HG03159 (cell line): ENCODE results near the gene ASB6.

ENCODE experiments used
- ATAC-seq: cut with Tn5 transposase; IDR thresholded peaks from one replicate; pipeline ENCODE4 v1.9.1; 2021; ENCODE audit warnings: mild to moderate bottlenecking, moderate library complexity; ENCODE audit not compliant: unreplicated experiment

ASB6 gene

GRCh38 chr9:129641750-129642585 is at the start of gene ASB6:
Gene ASB6 (minus strand): TSS chr9:129642151. CDS start chr9:129641999, 152 bp downstream.
- ATAC-seq = peak; percentile 86

GRCh38 chr9:129688285-129689043 is 46.5 kb upstream of the ASB6 start:
- ATAC-seq = no peak

- no peak for ATAC-seq
These were observed 45.4 kb upstream of the ASB6 start for GRCh38 chr9:129687391-129687790.

- no peak for ATAC-seq
These were observed 44.8 kb upstream of the ASB6 start for GRCh38 chr9:129686736-129687135.

DNA sequence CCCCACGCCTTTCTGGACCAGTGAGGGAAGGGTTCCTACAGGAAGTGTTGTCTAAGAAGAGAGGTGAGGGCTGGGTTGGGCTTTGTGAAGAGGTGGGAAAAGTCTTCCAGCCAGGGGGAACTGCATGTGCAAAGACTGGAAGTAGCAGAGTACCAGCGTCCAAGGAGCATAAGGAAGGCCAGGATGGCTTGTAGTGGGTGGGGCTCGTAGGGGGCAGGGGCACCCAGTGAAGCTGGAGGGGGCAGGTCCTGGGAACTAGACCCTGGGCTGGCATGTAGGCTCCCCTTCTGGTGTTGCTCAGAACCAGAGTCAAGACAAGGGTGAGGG is 43.9 kb upstream of the ASB6 start:
- no peak for ATAC-seq

DNA sequence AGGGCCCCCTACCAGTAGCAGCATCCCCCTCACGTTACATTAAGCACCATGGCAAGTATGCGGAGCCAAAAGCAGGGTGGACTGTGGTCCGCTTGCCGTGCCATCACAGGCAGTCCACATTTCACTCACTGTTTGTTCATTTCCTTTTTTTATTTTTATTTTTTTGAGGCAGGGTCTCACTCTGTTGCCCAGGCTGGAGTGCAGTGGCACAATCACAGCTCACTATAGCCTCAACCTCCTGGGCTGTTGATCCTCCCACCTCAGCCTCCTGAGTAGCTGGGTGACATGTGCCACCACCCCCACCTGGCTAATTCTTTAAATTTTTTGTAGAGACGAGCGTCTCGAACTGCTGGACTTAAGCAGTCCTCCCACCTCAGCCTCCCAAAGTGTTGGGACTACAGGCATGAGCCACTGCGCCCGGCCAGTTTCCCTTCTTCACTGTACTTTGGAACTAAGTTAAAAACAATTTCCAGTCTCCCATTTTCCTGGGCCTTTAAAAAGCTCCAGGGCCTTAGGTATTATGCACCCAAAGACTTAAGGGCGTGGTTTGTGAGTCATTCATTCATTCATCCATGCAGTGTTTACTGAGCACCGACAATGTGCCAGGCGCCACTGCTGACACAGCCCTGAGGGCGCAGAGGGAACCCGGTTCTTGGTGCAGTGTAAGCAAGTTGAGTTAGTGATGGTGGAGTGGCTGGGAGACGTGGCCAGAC is 43.4 kb upstream of the ASB6 start:
- ATAC-seq = no peak

GRCh38 chr9:129682381-129682780 is 40.4 kb upstream of the ASB6 start:
- no peak for ATAC-seq

- no peak for ATAC-seq
These were observed 40.0 kb upstream of the ASB6 start for GRCh38 chr9:129681924-129682323.

- ATAC-seq = no peak
These were observed 37.6 kb upstream of the ASB6 start for GRCh38 chr9:129679537-129679936.

DNA sequence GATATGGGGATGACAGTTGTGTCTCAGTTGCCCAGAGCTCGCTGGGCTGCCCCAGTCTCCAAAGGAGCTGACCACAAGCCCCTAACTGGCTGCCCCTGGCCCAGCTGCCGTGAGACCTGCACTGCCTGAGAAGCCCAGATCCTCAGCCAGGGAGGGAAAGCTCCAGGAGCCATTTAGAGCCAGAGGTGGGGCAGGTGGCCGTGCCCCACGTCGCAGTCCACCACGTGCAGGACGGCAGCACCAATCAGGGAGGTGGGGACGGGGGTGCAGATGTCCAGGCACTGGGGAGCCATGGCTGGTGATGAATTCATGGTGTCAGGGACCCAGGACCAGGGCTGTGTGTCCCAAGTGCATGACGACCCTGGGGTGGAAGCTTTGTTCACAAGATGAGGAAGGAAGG is 36.9 kb upstream of the ASB6 start:
- no peak for ATAC-seq

- no peak for ATAC-seq
These were observed 35.5 kb upstream of the ASB6 start for GRCh38 chr9:129677456-129677855.

DNA sequence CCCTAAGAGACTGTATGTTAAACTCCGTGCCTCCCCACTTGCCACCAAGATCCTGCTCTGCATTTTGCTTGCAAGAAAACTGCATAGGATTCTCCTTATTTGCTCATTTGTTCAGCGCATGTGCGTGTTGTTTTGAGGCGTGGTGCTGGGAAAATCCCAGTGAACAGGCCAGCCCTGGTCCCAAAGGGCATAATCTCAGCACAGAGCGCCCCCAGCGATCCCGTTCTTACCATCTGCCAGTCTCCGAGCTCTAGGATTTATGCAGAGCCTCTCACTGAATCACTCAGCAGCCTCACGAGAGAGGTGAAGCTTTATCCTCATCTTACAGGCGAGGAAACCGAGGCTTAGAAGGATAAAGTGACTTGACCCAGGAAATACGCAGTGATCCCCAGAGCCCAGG is 35.0 kb upstream of the ASB6 start:
- ATAC-seq = no peak

- ATAC-seq = no peak
These were observed 34.3 kb upstream of the ASB6 start for GRCh38 chr9:129676287-129676686.

DNA sequence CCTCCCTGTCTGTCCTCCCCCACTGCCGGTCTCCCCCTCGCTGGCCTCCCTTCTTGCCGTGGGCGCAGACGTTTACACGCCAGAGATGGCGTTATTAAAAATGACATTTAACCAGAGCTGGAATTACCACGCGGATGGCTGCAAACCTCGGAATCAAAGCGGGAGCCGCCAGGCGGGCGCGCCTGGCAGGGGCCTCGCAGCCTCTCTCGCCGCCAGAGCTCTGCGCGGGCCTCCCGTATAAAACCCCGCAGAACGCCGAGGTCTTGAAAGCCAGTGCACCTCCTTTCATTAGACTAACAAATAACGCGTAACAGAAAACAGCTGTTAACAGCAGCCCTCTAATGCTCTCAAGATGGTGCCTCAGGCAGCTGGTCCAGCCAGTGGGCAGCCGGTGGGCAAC is 33.7 kb upstream of the ASB6 start:
- ATAC-seq = no peak

GRCh38 chr9:129674229-129674628 is 32.3 kb upstream of the ASB6 start:
- no peak for ATAC-seq

DNA sequence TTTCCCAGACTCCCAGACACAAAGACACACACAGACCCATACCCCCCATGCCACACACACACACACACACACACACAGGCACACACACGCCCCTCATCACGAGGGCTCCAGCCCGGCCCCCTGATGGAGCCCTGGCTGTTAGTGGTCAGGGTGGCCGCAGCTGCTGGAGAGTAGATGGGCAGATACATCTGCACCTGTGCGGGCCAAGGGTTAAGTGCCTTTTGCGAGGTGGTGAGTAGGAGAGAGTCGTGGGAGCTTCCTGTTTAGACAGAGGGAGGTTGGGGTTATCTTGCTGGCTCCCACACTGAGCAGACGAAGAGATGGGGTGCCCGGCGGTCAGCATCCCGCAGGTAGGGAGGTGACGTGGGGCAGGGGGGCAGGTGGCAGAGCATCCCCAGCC is 31.7 kb upstream of the ASB6 start:
- ATAC-seq = no peak

DNA sequence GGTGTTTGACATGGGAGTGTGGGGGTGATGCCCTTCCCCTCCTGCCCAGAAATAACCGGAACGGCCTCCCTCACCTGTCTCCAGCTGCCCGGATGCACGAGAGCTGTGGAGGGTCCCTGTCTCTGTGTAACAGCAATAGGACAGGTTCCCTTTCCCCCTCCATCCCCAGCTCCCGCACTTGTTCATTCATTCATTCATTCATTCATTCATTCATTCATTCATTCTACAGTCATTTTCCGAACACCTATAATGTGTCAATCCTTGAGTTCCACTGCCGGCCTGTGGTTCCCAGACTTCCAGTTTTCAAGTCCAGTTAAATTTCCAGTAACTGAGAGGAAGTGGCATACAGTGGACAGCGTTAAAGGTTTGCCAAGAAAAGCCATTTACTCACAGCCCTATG is 30.8 kb upstream of the ASB6 start:
- ATAC-seq = no peak

- no peak for ATAC-seq
These were observed 29.6 kb upstream of the ASB6 start for GRCh38 chr9:129671519-129671918.

GRCh38 chr9:129671065-129671464 is 29.1 kb upstream of the ASB6 start:
- no peak for ATAC-seq

DNA sequence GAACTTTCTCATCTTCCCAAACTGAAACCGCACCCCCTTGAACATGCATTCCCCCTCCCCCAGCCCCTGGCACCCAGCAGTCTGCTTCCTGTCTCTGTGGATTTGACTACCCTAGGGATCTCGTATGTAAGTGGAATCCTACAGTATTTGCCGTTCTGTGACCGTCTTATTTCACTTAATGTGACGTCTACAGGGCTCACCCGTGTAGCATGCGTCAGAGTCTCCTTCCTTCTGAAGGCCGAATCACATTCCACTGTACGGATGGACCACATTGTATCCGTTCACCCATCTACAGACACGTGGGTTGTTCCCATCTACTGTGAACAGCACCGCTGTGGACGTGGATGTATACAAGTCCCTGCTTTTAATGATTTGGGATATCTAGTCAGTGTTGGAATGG is 28.0 kb upstream of the ASB6 start:
- ATAC-seq = no peak

DNA sequence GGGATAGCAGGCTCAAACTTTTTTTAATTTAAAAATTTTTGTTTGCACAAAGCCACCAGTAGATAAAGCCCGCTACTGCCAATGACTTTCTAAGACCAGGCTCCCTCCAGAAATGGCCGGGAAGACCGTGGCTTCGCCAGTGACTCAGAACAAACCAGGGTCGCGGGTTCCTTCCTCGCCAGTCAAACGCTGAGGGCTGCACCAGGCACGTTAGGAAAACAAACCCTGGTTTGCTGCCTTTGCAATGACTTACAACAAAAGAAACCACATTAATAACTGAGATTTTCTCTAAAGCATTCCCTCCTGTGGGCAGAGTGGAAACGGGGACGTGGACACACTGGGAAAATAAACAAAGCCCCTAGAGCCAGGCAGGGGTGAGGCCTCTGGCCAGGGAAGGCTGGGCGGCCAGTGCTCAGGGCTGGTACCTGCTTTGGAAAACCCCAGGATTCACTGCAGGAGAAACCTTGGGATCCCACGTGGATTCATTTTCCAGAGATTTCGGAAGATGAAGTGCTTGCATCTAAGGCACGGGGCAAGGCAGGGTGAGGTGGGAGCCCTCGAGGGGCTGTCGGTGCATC is 27.3 kb upstream of the ASB6 start:
- no peak for ATAC-seq
